Coronary artery (tissue), 2 donors: Measurements from ENCODE around the gene LINGO1.

Source experiments
- DNase-seq: peaks from one replicate; pipeline ENCODE4 v3.0.0-alpha.2; 2017; ENCODE audit warnings: low spot score
- H3K27ac ChIP-seq, 2 donors: fragments of 200-600 bp; sonication (generic); one replicate each; pipeline ENCODE4 v1.5.1; 2016 to 2019
- H3K4me3 ChIP-seq: fragments of 200-600 bp; sonication (generic); 2 replicates; pipeline ENCODE4 v1.5.1; 2016; ENCODE audit warnings: mild to moderate bottlenecking, moderate library complexity
- CTCF ChIP-seq: fragments of 200-600 bp; sonication (generic); IDR thresholded peaks from one replicate; pipeline ENCODE4 v1.5.1; 2019; ENCODE audit warnings: antibody characterized with exemption

The LINGO1 gene

GRCh38 chr15:77622209-77622933, 10.3 kb downstream of the LINGO1 start:
- Histone ChIP-seq H3K27ac (peak overlapping the region in 1 of 2 donors; percentile 18), H3K4me3 (no peak overlapping the region)
- DNase-seq = no peak

DNA sequence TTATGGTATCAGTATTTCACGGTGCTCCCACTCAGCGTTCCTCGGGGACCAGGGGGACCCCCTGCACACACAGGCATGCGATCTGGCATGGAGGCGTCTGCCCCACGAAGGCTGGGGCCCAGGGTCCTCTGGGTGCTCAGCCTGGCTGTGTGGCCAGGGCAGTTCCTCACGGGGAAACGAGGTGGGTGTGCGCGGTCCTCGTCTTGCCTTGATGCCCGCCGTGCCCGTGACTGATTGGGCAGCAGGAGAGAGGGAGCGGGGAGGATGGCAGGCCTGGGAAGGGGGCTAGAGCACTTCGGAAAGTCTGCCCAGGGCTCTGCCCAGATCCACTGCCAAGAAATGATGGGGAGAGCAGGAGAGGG, 10.9 kb downstream of the LINGO1 start:
- no peak overlapping the region for H3K4me3 ChIP-seq
- TF ChIP-seq CTCF = no peak
- no peak overlapping the region for H3K27ac ChIP-seq
- DNase-seq = no peak

More at GRCh38 chr15:77622209-77622933, 10.3 kb downstream of the LINGO1 start:
- no peak for TF ChIP-seq CTCF

DNA sequence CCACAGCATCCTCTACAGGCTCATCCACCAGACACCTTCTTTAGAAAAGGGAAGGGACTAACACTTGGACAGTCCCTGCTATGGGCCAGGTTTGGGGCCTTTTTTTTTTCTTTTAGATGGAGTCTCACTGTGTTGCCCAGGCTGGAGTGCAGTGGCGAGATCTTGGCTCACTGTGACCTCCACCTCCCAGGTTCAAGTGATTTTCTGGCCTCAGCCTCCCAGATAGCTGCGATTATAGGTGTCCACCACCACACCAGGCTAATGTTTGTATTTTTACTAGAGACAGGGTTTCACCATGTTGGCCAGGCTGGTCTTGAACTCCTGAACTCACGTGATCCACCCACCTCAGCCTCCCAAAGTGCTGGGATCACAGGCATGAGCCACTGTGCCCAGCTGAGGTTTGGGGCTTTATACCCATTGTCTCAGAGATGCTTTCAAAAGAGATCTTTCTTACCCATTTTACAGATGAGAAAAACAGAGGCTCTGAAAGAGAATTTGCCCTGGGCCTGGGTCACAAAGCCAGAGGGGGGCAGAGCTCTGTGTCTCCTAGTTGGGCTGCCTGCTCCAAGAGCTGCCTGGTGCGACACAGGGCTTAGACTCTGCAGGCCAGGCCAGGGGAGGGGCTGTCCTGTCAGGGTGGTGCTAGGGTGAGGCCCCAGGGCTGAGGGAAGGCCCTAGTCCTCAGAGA, 11.6 kb downstream of the LINGO1 start:
- no peak overlapping the region for H3K27ac ChIP-seq
- TF ChIP-seq CTCF = no peak
- no peak overlapping the region for H3K4me3 ChIP-seq
- no peak for DNase-seq

DNA sequence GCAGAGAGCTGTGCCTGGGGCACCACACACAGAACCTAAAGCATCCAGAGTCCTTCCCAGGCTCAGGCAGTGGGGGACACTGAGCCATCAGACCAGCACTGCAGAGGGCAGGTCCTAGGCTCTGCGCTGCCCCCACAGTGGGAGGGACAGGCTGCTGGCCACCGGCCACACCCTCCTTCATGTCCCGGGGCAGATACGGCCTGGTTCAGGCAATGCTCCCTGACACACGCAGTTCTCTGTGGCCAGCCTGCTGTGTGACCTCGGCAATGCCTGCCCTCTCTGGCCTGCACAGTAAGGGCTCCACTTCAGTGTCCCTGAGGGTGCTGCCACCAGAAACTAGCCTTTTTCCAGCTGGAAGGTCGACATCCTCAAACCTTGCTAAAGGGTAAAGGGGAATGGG, 12.4 kb downstream of the LINGO1 start:
- no peak for DNase-seq
- no peak overlapping the region for H3K4me3 ChIP-seq
- TF ChIP-seq CTCF = no peak
- H3K27ac ChIP-seq = no peak overlapping the region

- TF ChIP-seq CTCF = no peak
- Histone ChIP-seq H3K4me3 (no peak overlapping the region), H3K27ac (no peak overlapping the region)
- no peak for DNase-seq
Observed at GRCh38 chr15:77619883-77620282, 12.8 kb downstream of the LINGO1 start.

- no peak for TF ChIP-seq CTCF
- no peak for DNase-seq
- H3K27ac ChIP-seq = no peak overlapping the region
- no peak overlapping the region for H3K4me3 ChIP-seq
Observed at GRCh38 chr15:77617476-77618230, 15.1 kb downstream of the LINGO1 start.
